ENCODE measurements around the gene GMPPA.

Gene GMPPA

DNA sequence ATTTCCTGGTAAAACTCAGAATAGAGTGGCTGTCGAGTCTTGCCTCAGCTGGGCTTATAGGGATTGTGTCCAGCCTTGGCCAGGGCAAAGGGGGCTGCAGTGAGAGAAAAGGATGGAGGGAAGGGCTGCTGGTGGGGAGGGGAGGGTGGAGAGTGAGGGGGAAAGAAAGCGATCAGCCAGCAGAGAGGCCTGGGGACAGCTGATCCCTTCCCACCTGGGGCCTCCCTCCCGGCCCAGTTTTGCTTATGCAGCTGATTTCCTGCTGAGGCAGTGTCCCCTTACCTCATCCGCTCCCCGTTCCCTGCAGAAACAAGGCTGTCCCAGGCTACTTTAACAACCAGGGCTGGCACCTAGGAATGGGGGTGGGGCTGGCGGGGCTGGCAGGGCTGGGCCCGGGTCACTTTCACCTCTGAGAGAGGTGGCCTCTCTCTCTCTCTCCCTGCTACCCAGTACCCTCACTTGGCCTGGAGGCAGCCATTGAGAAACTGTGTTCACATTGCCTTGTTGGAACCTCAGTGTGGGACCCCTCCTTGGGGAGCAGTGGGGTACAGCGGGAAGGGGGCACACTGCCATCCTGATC lies 12.2 kb upstream of the GMPPA start:
- no peak for DNase-seq (ENCODE audit: low read depth in 2 of 2)

GRCh38 chr2:219488149-219488843 lies 10.4 kb upstream of the GMPPA start:
- DNase-seq (ENCODE audit: low read depth in 2 of 2), result no peak

GRCh38 chr2:219488844-219489194 lies 9.9 kb upstream of the GMPPA start:
- DNase-seq (ENCODE audit: low read depth in 2 of 2), result no peak

GRCh38 chr2:219489315-219489714 lies 9.4 kb upstream of the GMPPA start:
- no peak for DNase-seq (ENCODE audit: low read depth in 2 of 2)

GRCh38 chr2:219490186-219490585 lies 8.5 kb upstream of the GMPPA start:
- DNase-seq (ENCODE audit: low read depth in 2 of 2), result no peak

DNA sequence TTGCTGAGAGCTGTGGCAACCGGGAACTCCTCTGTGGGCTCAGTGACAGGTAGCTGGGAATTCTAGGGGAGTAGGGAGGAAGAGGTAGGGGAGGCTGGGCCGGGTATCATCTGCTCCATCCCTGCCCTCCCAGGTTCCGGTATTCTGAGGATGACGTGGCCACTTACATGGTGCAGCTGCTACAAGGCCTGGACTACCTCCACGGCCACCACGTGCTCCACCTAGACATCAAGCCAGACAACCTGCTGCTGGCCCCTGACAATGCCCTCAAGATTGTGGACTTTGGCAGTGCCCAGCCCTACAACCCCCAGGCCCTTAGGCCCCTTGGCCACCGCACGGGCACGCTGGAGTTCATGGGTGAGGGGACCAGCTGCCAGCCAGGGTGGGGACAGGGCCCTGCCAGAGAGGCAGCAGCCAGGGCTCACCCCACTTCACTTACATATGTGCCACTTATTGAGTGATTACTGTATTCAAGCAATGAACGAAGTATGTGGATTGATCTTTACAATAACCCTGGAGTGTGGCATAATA lies 8.0 kb upstream of the GMPPA start:
- no peak for DNase-seq (ENCODE audit: low read depth in 2 of 2)

GRCh38 chr2:219491278-219491963 lies 7.3 kb upstream of the GMPPA start:
- no peak for DNase-seq (ENCODE audit: low read depth in 2 of 2)

DNA sequence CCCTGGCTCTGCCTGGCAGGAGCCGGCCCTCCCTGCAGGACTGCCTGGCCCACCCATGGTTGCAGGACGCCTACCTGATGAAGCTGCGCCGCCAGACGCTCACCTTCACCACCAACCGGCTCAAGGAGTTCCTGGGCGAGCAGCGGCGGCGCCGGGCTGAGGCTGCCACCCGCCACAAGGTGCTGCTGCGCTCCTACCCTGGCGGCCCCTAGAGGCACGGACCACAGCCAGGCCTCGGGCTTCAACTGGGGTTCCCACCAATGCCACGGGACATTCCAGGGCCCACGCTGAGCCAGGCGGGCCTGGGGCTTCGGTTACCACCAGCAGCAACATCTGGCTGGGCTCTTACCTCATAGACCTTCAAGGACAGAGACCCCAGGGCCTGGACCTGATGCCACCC lies 6.1 kb upstream of the GMPPA start:
- DNase-seq (ENCODE audit: low read depth in 2 of 2), result no peak

DNA sequence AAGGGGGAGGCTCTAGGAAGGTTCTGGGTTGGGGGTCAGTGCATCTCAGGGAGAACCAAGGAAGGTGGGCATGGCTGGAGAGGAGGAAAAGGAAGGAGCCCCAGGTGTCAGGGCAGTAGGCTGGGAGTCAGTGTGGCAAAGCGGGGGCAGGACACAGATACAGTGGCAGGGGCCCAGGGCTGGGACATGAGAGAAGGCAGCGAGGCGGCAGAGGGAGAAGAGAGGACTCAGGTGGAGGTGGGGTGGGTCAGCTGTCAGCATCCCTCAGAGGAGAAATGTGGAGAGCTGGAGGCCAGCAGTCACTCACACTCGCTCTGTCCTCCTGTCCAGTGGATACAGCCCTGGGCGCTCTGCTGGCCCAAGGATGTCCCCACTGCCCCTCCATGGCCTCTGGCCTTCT lies 5.6 kb upstream of the GMPPA start:
- no peak for DNase-seq (ENCODE audit: low read depth in 2 of 2)

- DNase-seq (ENCODE audit: low read depth in 2 of 2), result no peak
These were observed 3.6 kb upstream of the GMPPA start for GRCh38 chr2:219494952-219495530.

DNA sequence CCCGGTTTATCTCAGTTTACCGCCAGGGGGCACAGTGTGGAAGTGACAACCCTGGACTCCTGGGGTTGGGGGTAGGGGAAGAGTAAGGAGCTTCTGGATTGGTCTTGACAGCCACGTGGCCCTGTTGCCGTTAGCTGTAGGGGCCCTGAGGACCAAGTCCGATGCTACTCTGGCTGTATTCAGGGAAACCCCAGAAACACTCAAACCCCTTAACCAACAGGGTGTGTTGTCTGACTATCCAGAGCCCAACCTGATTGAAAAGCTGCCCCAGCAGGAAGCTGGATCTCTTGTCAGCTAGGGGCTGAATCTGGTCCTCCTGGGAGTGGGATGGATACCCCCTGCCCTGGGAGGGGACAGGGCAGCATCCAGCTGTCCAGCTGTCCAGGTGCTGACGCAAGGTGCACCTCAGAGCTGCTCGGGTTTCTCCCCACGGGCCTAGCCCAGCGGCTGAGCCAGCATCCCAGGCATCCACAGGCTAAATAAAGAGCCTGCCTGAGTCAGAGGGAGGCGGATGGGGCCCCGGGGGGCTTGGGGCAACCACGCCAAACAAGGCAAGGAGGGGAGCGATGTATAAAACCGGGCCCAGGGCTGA lies 3.1 kb upstream of the GMPPA start:
- peak; percentile 64 to 67 for DNase-seq (ENCODE audit: low read depth in 2 of 2)

DNA sequence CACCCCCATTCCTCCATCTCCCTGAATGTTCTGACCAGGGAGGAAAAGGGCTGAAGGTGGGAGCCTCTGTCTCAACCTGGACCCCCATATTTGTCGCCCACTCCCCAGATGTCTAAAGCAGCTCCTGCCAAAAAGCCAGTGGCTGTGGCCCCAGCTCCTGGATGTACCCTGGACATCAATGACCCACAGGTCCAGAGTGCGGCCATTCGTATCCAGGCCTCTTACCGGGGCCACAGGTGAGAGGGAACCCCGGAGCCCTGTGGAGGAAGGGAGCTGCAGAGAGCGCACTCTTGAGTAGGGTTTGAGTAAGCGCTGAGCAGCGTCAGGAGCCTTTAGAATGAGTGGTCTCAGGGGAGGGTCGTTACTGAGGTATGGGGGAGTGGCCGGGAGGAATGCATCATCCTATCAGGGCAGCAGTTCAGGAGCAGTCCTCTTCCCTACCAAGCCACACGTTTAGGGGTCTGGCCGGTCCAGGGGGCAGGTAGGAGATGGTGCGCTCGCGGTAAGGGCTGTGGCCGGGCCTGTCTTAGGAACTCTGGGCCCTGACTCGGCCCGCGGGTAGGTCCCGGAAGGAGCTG lies 2.4 kb upstream of the GMPPA start:
- DNase-seq (ENCODE audit: low read depth in 2 of 2), result no peak

DNA sequence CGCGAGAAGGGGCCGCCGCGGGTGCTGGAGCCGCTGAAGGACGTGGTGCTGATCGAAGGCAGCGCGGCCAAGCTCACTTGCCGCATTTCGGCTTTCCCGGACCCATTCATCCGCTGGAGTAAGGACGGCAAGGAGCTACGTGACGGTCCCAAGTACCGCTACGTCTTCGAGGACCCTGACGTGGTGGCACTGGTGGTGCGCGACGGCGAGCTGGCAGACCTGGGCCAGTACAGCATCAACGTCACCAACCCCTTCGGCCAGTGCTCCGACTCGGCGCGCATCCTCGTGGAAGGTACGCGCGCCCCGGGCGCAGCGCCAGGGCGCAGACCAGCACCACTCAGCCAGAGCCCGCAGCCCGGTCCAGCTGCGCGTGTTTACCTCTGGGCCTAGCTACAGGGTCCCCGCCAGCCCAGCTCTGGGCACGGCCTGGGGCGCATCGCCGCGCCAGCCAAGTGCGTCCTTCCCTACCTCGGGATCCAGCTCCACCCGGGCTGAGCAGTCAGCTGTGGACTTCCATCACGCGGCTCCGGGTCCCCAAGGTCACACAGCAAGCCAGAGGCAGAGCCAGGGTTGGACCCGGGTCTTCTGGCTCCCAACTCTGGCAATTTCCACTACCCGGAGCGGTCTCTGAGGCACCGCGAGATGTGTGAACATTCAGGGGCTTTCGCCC lies 1.7 kb upstream of the GMPPA start:
- no peak for DNase-seq (ENCODE audit: low read depth in 2 of 2)

GRCh38 chr2:219497495-219498279 lies 1.0 kb upstream of the GMPPA start:
- DNase-seq (ENCODE audit: low read depth in 2 of 2), result no peak

- no peak for DNase-seq (ENCODE audit: low read depth in 2 of 2)
These were observed 292 bp downstream of the GMPPA start for GRCh38 chr2:219499058-219499307.

- no peak for DNase-seq (ENCODE audit: low read depth in 2 of 2)
These were observed 864 bp downstream of the GMPPA start for GRCh38 chr2:219499555-219499954.

DNA sequence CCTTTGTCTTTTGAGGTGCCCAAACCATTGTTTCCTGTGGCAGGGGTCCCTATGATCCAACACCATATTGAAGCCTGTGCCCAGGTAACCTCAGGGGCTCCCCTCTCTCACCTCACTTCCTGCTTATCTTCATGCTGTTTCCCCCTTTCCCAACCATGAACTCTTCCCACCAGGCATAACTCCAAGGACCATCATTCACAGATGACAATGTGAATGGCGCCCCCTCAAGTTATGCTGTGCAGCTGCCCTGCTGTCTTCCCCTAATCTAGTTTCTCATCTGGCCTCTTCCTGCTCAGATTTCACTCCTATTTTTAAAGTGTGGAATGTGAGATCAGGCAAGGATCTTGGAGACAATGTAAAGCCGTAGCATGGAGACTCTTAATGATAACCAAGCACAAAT lies 1.4 kb downstream of the GMPPA start:
- peak; percentile 34 to 38 for DNase-seq (ENCODE audit: low read depth in 2 of 2)

GRCh38 chr2:219501849-219502248 lies 3.2 kb downstream of the GMPPA start:
- DNase-seq (ENCODE audit: low read depth in 2 of 2), result no peak

- DNase-seq (ENCODE audit: low read depth in 2 of 2), result no peak
These were observed 3.9 kb downstream of the GMPPA start for GRCh38 chr2:219502618-219503017.

DNA sequence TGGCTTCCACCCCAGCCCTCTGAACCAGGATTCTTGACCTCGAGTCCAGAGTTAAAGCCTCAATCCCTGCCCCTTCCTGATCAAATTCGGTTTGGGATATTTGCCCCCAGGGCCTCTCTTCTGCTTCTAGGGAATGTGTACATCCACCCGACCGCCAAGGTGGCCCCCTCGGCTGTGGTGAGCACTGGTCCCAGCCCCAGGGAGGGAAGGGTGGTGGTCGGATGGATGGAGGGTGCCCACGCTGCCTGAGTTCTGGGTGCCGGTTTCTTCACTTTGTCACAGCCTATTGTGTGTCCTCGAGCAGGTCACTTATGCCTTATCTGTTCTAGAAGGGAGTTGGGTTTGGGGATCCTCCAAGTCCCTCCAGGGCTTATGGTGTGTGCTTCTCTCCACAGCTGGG lies 6.9 kb downstream of the GMPPA start:
- no peak for DNase-seq (ENCODE audit: low read depth in 2 of 2)
